G401 (cell line): Measurements from ENCODE around the gene UBR1. TPM values are rescaled to one million over a fixed set of nuclear protein-coding genes. Genes with fewer than 3 reads are reported as not detected.
"Not testable (repeated sequence)": the region's sequence is repeated elsewhere in the genome, so short reads cannot be mapped to it uniquely, and the experiment has no call there.

Experiments used
- DNase-seq: peaks from one replicate; pipeline ENCODE4 v3.0.0-alpha.2; 2015; ENCODE audit warnings: low spot score
- in situ Hi-C: cut with HindIII; loops from 2 replicates; pipeline ENCODE4 v1.10.0; 2016; ENCODE audit warnings: low sequenced_read_pairs, mixed read lengths
- total RNA-seq: library from RNA; depleted of rRNA; stranded (reverse); fragments of >200 nt; shearing (Covaris generic); gene quantifications from 2 replicates; pipeline ENCODE4 v1.2.3, GENCODE V29; 2014

Gene UBR1
- total RNA-seq, 1 experiment from 2014 or later: 18.8 TPM

- DNase-seq: no peak
- in situ Hi-C loops: no loop called here
Measured at GRCh38 chr15:42999201-42999779, 106.5 kb downstream of the UBR1 start.

- in situ Hi-C loops: no loop called here
- DNase-seq: no peak
Measured at GRCh38 chr15:42996871-42997270, 109.0 kb downstream of the UBR1 start.

GRCh38 chr15:42994546-42994945, 111.3 kb downstream of the UBR1 start:
- in situ Hi-C loops: no loop called here
- no peak for DNase-seq

- peak; percentile 33 for DNase-seq
- in situ Hi-C loops: no loop called here
Measured at GRCh38 chr15:42992626-42993025, 113.2 kb downstream of the UBR1 start.

GRCh38 chr15:42986693-42987342, 119.0 kb downstream of the UBR1 start:
- in situ Hi-C loops: no loop called here
- no peak for DNase-seq

- DNase-seq: no peak
- in situ Hi-C loops: no loop called here
Measured at GRCh38 chr15:42984493-42985034, 121.3 kb downstream of the UBR1 start.

- DNase-seq, in situ Hi-C loops: not testable (repeated sequence)
Measured at GRCh38 chr15:42979113-42979512, 126.7 kb downstream of the UBR1 start.

GRCh38 chr15:42974202-42974862, 131.5 kb downstream of the UBR1 start:
- in situ Hi-C loops: no loop called here
- DNase-seq: no peak

GRCh38 chr15:42973114-42973513, 132.7 kb downstream of the UBR1 start:
- in situ Hi-C loops: no loop called here
- no peak for DNase-seq

- no peak for DNase-seq
- in situ Hi-C loops: no loop called here
Measured at GRCh38 chr15:42971830-42972229, 134.0 kb downstream of the UBR1 start.

- DNase-seq: no peak
- in situ Hi-C loops: no loop called here
Measured at GRCh38 chr15:42964476-42964875, 141.4 kb downstream of the UBR1 start.

GRCh38 chr15:42955518-42955917, 150.3 kb downstream of the UBR1 start:
- in situ Hi-C loops: no loop called here
- DNase-seq: no peak

- in situ Hi-C loops: no loop called here
- DNase-seq: no peak
Measured at GRCh38 chr15:42954291-42954690, 151.5 kb downstream of the UBR1 start.

- DNase-seq: not testable (repeated sequence)
- in situ Hi-C loops: loop anchor here (25.0 kb wide), 2 partner anchors 137 to 237 kb away; no protein-coding TSS in a partner anchor
Measured at GRCh38 chr15:42948898-42949297, 156.9 kb downstream of the UBR1 start.

- in situ Hi-C loops: loop anchor here (25.0 kb wide), 2 partner anchors 128 to 228 kb away; no protein-coding TSS in a partner anchor
- DNase-seq: no peak
Measured at GRCh38 chr15:42940527-42940926, 165.3 kb downstream of the UBR1 start.

- in situ Hi-C loops: loop anchor here (25.0 kb wide), 2 partner anchors 128 to 228 kb away; no protein-coding TSS in a partner anchor
- DNase-seq: no peak
Measured at GRCh38 chr15:42939841-42940240, 166.0 kb downstream of the UBR1 start.

GRCh38 chr15:42937143-42937542, 168.7 kb downstream of the UBR1 start:
- in situ Hi-C loops: loop anchor here (25.0 kb wide), 2 partner anchors 125 to 225 kb away; no protein-coding TSS in a partner anchor
- DNase-seq: no peak

GRCh38 chr15:42933886-42934667, 171.8 kb downstream of the UBR1 start:
- in situ Hi-C loops: loop anchor here (25.0 kb wide), 2 partner anchors 122 to 222 kb away; no protein-coding TSS in a partner anchor
- DNase-seq: no peak

- DNase-seq: no peak
- in situ Hi-C loops: loop anchor here (25.0 kb wide), 2 partner anchors 121 to 221 kb away; no protein-coding TSS in a partner anchor
Measured at GRCh38 chr15:42932833-42933515, 172.9 kb downstream of the UBR1 start.
